GM23248 (cell line): Measurements from ENCODE around the gene ST8SIA4.

Source experiments
- EZH2 ChIP-seq: fragments of 200-600 bp; sonication (generic); IDR thresholded peaks from 2 replicates; pipeline ENCODE4 v1.6.1; 2018; ENCODE audit warnings: antibody characterized with exemption, mild to moderate bottlenecking; ENCODE audit not compliant: insufficient read depth, poor library complexity, severe bottlenecking
- EZH2phosphoT487 ChIP-seq: fragments of 200-600 bp; sonication (generic); IDR thresholded peaks from 2 replicates; pipeline ENCODE4 v1.6.1; 2018; ENCODE audit warnings: antibody characterized with exemption, moderate library complexity, mild to moderate bottlenecking, low read depth; ENCODE audit not compliant: insufficient read depth

DNA sequence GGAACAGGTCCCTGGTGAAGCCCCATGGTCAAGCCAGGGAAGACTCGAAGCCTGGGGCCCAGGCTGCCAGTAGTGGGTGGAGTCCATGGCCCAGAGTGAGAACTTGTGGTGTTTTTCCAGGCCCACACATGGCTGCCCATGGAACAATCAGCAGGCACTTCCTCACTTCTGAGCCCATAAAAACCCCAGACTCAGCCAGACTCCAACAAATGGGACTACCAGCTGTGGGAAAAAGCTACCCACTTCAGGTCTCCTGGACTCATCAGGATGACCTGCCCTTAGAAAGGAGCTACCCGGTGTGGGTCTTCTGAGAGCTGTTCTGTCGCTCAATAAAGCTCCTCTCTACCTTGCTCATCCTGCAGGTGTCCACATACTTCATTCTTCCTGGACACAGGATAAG lies 108.9 kb downstream of the ST8SIA4 start:
- no peak for TF ChIP-seq EZH2phosphoT487
- no peak for TF ChIP-seq EZH2
